IPS-15b (cell line): ENCODE data around the gene SLC34A2.

Experiments
- H3K27me3 ChIP-seq: one replicate; pipeline ENCODE4 v1.6.1; 2013; ENCODE audit warnings: low read length; ENCODE audit not compliant: control insufficient read depth, insufficient read depth
- H3K36me3 ChIP-seq: one replicate; pipeline ENCODE4 v1.6.1; 2013; ENCODE audit warnings: low read length; ENCODE audit not compliant: control insufficient read depth, insufficient read depth
- H3K4me1 ChIP-seq: one replicate; pipeline ENCODE4 v1.6.1; 2013; ENCODE audit warnings: mild to moderate bottlenecking, low read length; ENCODE audit not compliant: control insufficient read depth, insufficient read depth
- H3K4me3 ChIP-seq: one replicate; pipeline ENCODE4 v1.5.1; 2013; ENCODE audit warnings: low read depth, low read length
- H3K9ac ChIP-seq: one replicate; pipeline ENCODE4 v1.6.1; 2013; ENCODE audit warnings: low read depth, mild to moderate bottlenecking, low read length
- H3K9me3 ChIP-seq: one replicate; pipeline ENCODE4 v1.6.1; 2013; ENCODE audit warnings: mild to moderate bottlenecking, low read length; ENCODE audit not compliant: control insufficient read depth, insufficient read depth

The SLC34A2 gene

GRCh38 chr4:25666031-25666630, 10.5 kb downstream of the SLC34A2 start:
- H3K36me3 ChIP-seq = no peaks in the 10 kb centered on the region
- no peaks in the 10 kb centered on the region for H3K9me3 ChIP-seq
- no peak overlapping the region for H3K4me3 ChIP-seq
- no peak overlapping the region for H3K9ac ChIP-seq
- no peaks in the 10 kb centered on the region for H3K4me1 ChIP-seq
- no peaks in the 10 kb centered on the region for H3K27me3 ChIP-seq

GRCh38 chr4:25667931-25668557, 12.4 kb downstream of the SLC34A2 start:
- H3K9ac ChIP-seq = no peak overlapping the region
- no peaks in the 10 kb centered on the region for H3K36me3 ChIP-seq
- H3K27me3 ChIP-seq = no peaks in the 10 kb centered on the region
- no peaks in the 10 kb centered on the region for H3K9me3 ChIP-seq
- no peak overlapping the region for H3K4me3 ChIP-seq
- H3K4me1 ChIP-seq = no peaks in the 10 kb centered on the region

DNA sequence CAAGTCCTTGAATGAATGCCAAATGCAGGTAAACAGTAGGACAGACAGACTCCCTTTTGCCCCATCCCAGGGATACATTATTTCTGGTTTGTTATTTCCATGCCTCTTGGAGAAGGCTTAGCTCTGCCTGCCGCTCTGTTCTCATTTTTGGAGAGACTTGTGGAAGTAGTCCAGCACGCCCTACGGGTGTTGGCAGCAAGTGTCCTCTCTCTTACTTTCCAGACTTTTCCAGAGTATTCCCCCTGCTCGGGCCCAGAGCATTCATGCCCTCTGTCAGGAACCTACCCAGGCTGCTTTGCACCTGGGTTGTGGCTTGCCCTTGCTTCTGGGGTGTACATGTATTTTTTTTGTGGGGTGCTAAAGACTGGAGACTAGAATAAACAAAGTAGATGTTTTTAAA, 15.3 kb downstream of the SLC34A2 start:
- no peak overlapping the region for H3K9ac ChIP-seq
- H3K36me3 ChIP-seq = no peaks in the 10 kb centered on the region
- H3K27me3 ChIP-seq = no peaks in the 10 kb centered on the region
- no peaks in the 10 kb centered on the region for H3K4me1 ChIP-seq
- no peak overlapping the region for H3K4me3 ChIP-seq
- no peaks in the 10 kb centered on the region for H3K9me3 ChIP-seq

DNA sequence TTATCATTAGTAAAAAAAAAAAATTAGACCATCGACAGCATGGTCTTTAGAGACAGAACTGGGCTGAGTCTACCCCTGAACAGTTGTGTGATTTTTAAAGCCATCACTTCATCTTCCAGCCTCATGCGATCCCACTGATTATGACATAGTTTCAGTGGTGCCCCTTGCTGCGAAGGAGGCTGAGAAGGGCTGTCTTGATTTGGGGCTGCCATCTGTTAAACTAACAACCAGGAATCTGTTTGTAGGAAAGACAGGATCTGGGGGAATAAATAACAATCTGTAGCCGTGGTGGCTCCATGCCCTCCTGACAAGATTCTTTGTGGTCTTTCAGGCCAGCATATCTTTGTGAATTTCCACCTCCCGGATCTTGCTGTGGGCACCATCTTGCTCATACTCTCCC, 17.1 kb downstream of the SLC34A2 start:
- Histone ChIP-seq H3K4me1 (no peaks in the 10 kb centered on the region), H3K9ac (no peak overlapping the region), H3K27me3 (no peaks in the 10 kb centered on the region), H3K4me3 (no peak overlapping the region), H3K9me3 (no peaks in the 10 kb centered on the region), H3K36me3 (no peaks in the 10 kb centered on the region)

DNA sequence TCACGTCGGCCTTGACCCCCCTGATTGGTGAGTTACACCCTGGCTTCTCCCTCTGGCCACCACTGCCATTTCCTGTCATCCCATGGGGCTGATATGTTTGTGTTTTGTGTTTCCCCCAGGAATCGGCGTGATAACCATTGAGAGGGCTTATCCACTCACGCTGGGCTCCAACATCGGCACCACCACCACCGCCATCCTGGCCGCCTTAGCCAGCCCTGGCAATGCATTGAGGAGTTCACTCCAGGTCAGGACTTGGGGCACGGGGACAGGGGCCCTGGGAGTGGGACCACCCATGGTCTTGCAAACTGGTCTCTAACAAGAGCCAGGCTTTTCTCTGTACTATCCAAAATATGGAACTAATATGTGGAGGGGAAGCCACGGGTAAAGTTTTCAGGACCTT, 18.7 kb downstream of the SLC34A2 start:
- no peaks in the 10 kb centered on the region for H3K4me1 ChIP-seq
- H3K4me3 ChIP-seq = no peak overlapping the region

GRCh38 chr4:25676221-25676620, 20.6 kb downstream of the SLC34A2 start:
- H3K36me3 ChIP-seq = no peaks in the 10 kb centered on the region
- H3K27me3 ChIP-seq = no peaks in the 10 kb centered on the region
- no peak overlapping the region for H3K9ac ChIP-seq
- no peak overlapping the region for H3K4me3 ChIP-seq
- no peaks in the 10 kb centered on the region for H3K4me1 ChIP-seq
- H3K9me3 ChIP-seq = no peaks in the 10 kb centered on the region

More for the DNA sequence above, 18.7 kb downstream of the SLC34A2 start:
- Histone ChIP-seq H3K9ac (no peak overlapping the region), H3K27me3 (no peaks in the 10 kb centered on the region), H3K36me3 (no peaks in the 10 kb centered on the region), H3K9me3 (no peaks in the 10 kb centered on the region)

DNA sequence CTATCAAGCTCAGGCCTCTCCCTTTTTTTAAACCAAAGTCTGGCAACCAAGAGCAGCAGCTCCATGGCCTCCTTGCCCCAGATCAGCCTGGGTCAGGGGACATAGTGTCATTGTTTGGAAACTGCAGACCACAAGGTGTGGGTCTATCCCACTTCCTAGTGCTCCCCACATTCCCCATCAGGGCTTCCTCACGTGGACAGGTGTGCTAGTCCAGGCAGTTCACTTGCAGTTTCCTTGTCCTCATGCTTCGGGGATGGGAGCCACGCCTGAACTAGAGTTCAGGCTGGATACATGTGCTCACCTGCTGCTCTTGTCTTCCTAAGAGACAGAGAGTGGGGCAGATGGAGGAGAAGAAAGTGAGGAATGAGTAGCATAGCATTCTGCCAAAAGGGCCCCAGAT, 21.5 kb downstream of the SLC34A2 start:
- Histone ChIP-seq H3K9ac (no peak overlapping the region), H3K27me3 (no peaks in the 10 kb centered on the region), H3K36me3 (no peaks in the 10 kb centered on the region), H3K9me3 (no peaks in the 10 kb centered on the region), H3K4me3 (no peak overlapping the region), H3K4me1 (no peaks in the 10 kb centered on the region)

GRCh38 chr4:25677943-25678342, 22.3 kb downstream of the SLC34A2 start:
- Histone ChIP-seq H3K9me3 (no peaks in the 10 kb centered on the region), H3K36me3 (no peaks in the 10 kb centered on the region), H3K27me3 (no peaks in the 10 kb centered on the region), H3K4me3 (no peak overlapping the region), H3K9ac (no peak overlapping the region), H3K4me1 (no peaks in the 10 kb centered on the region)

DNA sequence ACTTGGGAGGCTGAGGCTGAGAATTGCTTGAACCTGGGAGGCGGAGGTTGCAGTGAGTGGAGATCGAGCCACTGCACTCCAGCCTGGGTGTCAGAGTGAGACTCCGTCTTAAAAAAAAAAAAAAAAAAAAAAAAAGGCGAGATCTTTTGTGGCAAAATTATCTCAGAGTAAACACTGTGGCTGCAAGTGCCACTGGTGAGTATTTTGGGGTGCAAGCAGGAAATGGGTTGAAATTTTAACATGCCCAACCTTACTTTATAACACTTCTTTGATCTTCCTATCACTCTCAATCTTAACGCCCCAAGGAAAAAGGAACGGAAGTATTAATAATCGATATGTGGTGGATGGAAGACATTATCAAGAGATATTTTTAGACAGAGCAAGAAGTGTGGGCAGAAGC, 32.1 kb downstream of the SLC34A2 start:
- no peaks in the 10 kb centered on the region for H3K9me3 ChIP-seq
- H3K4me3 ChIP-seq = no peak overlapping the region

GRCh38 chr4:25694466-25694865, 38.8 kb downstream of the SLC34A2 start:
- H3K27me3 ChIP-seq = no peaks in the 10 kb centered on the region
- H3K4me1 ChIP-seq = peaks cover 3% of the 10 kb centered on the region
- no peaks in the 10 kb centered on the region for H3K36me3 ChIP-seq
- H3K9ac ChIP-seq = no peak overlapping the region
- no peak overlapping the region for H3K4me3 ChIP-seq
- H3K9me3 ChIP-seq = no peaks in the 10 kb centered on the region

More for the DNA sequence above, 32.1 kb downstream of the SLC34A2 start:
- H3K9ac ChIP-seq = no peak overlapping the region
- H3K36me3 ChIP-seq = no peaks in the 10 kb centered on the region
- no peaks in the 10 kb centered on the region for H3K27me3 ChIP-seq
- H3K4me1 ChIP-seq = no peaks in the 10 kb centered on the region

- no peak overlapping the region for H3K4me3 ChIP-seq
- H3K4me1 ChIP-seq = peaks cover 3% of the 10 kb centered on the region
- H3K36me3 ChIP-seq = no peaks in the 10 kb centered on the region
- no peaks in the 10 kb centered on the region for H3K9me3 ChIP-seq
- H3K9ac ChIP-seq = no peak overlapping the region
- H3K27me3 ChIP-seq = no peaks in the 10 kb centered on the region
Measured at GRCh38 chr4:25696409-25696808, 40.8 kb downstream of the SLC34A2 start.

GRCh38 chr4:25697516-25697915, 41.9 kb downstream of the SLC34A2 start:
- H3K4me1 ChIP-seq = peaks cover 3% of the 10 kb centered on the region
- no peaks in the 10 kb centered on the region for H3K27me3 ChIP-seq
- H3K9me3 ChIP-seq = no peaks in the 10 kb centered on the region
- H3K9ac ChIP-seq = no peak overlapping the region
- no peak overlapping the region for H3K4me3 ChIP-seq
- no peaks in the 10 kb centered on the region for H3K36me3 ChIP-seq
